Gastrocnemius medialis (tissue), 4 donors: ENCODE data around the gene DGKZ. TPM values are rescaled to one million over a fixed set of nuclear protein-coding genes. Genes with fewer than 3 reads are reported as not detected.

Experiments used
- ATAC-seq, 2 donors: fragments of 150-250 bp; one replicate each; pipeline ENCODE4 v1.9.1; 2016
- DNase-seq, 2 donors: peaks; one replicate each; pipeline ENCODE4 v3.0.0-alpha.2; 2019
- H3K27ac ChIP-seq, 4 donors: fragments of 200-600 bp; sonication (generic); 1 replicate in 1 of 4; 2 replicates in 3 of 4; pipeline ENCODE4 v1.5.1; 2016 to 2018; ENCODE audit warnings: mild to moderate bottlenecking in 2 of 4, moderate library complexity in 1 of 4
- H3K27me3 ChIP-seq, 3 donors: fragments of 200-600 bp; sonication (generic) in 2 of 3; 1 replicate in 1 of 3; 2 replicates in 2 of 3; pipeline versions ENCODE4 v1.5.1 to v1.6.0; 2016 to 2019; ENCODE audit warnings: mild to moderate bottlenecking in 1 of 3, moderate library complexity in 1 of 3
- H3K36me3 ChIP-seq, 2 donors: fragments of 200-600 bp; sonication (generic) in 1 of 2; one replicate each; pipeline ENCODE4 v1.5.1; 2017 to 2018
- H3K4me1 ChIP-seq, 2 donors: fragments of 200-600 bp; sonication (generic) in 1 of 2; one replicate each; pipeline ENCODE4 v1.5.1; 2016 to 2017; ENCODE audit warnings: mild to moderate bottlenecking in 2 of 2
- H3K4me3 ChIP-seq, 4 donors: fragments of 200-600 bp; sonication (generic) in 3 of 4; 1 replicate in 1 of 4; 2 replicates in 3 of 4; pipeline ENCODE4 v1.5.1; 2016 to 2019; ENCODE audit warnings: mild to moderate bottlenecking in 2 of 4
- H3K9me3 ChIP-seq, 3 donors: fragments of 200-600 bp; sonication (generic) in 2 of 3; 1 replicate in 1 of 3; 2 replicates in 2 of 3; pipeline ENCODE4 v1.5.1; 2016 to 2019
- CTCF ChIP-seq, 5 experiments: fragments of 450-650 bp in 3 of 5; fragments of 200-600 bp in 2 of 5; sonication (generic) in 2 of 5; IDR thresholded peaks in 4 of 5; conservative IDR thresholded peaks in 1 of 5; 1 replicate in 4 of 5; 2 replicates in 1 of 5; pipeline ENCODE4 v1.5.1; 2016 to 2019; ENCODE audit warnings: antibody characterized with exemption in 5 of 5, mild to moderate bottlenecking in 3 of 5, moderate library complexity in 3 of 5
- POLR2A ChIP-seq, 2 donors: fragments of 450-650 bp; IDR thresholded peaks; one replicate each; pipeline ENCODE4 v1.6.1; 2017; ENCODE audit warnings: antibody characterized with exemption in 2 of 2, mild to moderate bottlenecking in 2 of 2, moderate library complexity in 2 of 2
- in situ Hi-C, 4 donors: fragments of 200-750 bp; cut with MboI; loops; one replicate each; pipeline versions ENCODE4 v1.15.0 to v1.8.0; 2017; ENCODE audit warnings: low sequenced_read_pairs in 4 of 4
- intact Hi-C: fragments of 100-400 bp; cut with DNase I; formaldehyde crosslinking; loops from one replicate; pipeline ENCODE4 v1.15.1; 2023; ENCODE audit warnings: low total_unique reads
- total RNA-seq, 4 donors: library from RNA; depleted of rRNA; stranded (reverse); fragments of >200 nt; gene quantifications; one replicate each; pipeline versions ENCODE4 v1.1.0 to v1.2.3, GENCODE V29; 2016

DGKZ gene
- total RNA-seq, 4 donors from 2014 or later = 127 to 155 (median 131) TPM

GRCh38 chr11:46336563-46337180, 10.6 kb upstream of the DGKZ start:
- DNase-seq = no peak
- TF ChIP-seq CTCF (IDR thresholded peaks at IDR 0.05 in 4 of 5, conservative IDR thresholded peaks at IDR 0.05 in 1 of 5) (no peak), POLR2A (IDR thresholded peaks at IDR 0.05) (no peak)
- in situ Hi-C loops = no loop called here
- Histone ChIP-seq H3K4me1 (peaks cover 26 to 35% of the 10 kb centered on the region in 2 donors), H3K4me3 (no peak overlapping the region), H3K9me3 (no peaks in the 10 kb centered on the region), H3K27me3 (peaks cover 20 to 28% (median 23%) of the 10 kb centered on the region in 3 donors), H3K36me3 (no peaks in the 10 kb centered on the region), H3K27ac (no peak overlapping the region)
- ATAC-seq = no peak
- intact Hi-C loops = no loop called here

GRCh38 chr11:46337626-46338345, 9.5 kb upstream of the DGKZ start:
- no peak for TF ChIP-seq POLR2A (IDR thresholded peaks at IDR 0.05)
- H3K27me3 ChIP-seq = peaks cover 9 to 17% (median 17%) of the 10 kb centered on the region in 3 donors
- no peak for DNase-seq
- intact Hi-C loops = no loop called here
- no peak for ATAC-seq
- H3K4me3 ChIP-seq = no peak overlapping the region
- H3K9me3 ChIP-seq = no peaks in the 10 kb centered on the region
- peak overlapping the region in 3 of 4 donors; percentile 84 to 92 (median 90) for H3K27ac ChIP-seq
- in situ Hi-C loops = no loop called here
- no peaks in the 10 kb centered on the region for H3K36me3 ChIP-seq
- H3K4me1 ChIP-seq = peaks cover 26 to 40% of the 10 kb centered on the region in 2 donors

- H3K4me3 ChIP-seq = peak overlapping the region; percentile 41 to 59 (median 54)
- DNase-seq = no peak
- peak overlapping the region; percentile 84 to 92 (median 90) for H3K27ac ChIP-seq
- peak; percentile 17 to 24 for ATAC-seq
- H3K9me3 ChIP-seq = no peaks in the 10 kb centered on the region
- in situ Hi-C loops (no loop called here), intact Hi-C loops (no loop called here)
- peaks cover 26 to 33% of the 10 kb centered on the region in 2 donors for H3K4me1 ChIP-seq
- no peaks in the 10 kb centered on the region for H3K36me3 ChIP-seq
- H3K27me3 ChIP-seq = peaks cover 6 to 9% (median 9%) of the 10 kb centered on the region in 3 donors
- TF ChIP-seq POLR2A (IDR thresholded peaks at IDR 0.05) (no peak), CTCF (IDR thresholded peaks at IDR 0.05 in 4 of 5, conservative IDR thresholded peaks at IDR 0.05 in 1 of 5) (no peak)
Measured at GRCh38 chr11:46338636-46338987, 8.7 kb upstream of the DGKZ start.

GRCh38 chr11:46338988-46339666, 8.1 kb upstream of the DGKZ start:
- ATAC-seq (peak; percentile 79 to 86), DNase-seq (no peak)
- intact Hi-C loops = no loop called here

More at GRCh38 chr11:46338988-46339666, 8.1 kb upstream of the DGKZ start:
- TF ChIP-seq CTCF (IDR thresholded peaks at IDR 0.05 in 4 of 5, conservative IDR thresholded peaks at IDR 0.05 in 1 of 5) (no peak), POLR2A (IDR thresholded peaks at IDR 0.05) (peak in 1 of 2 donors; percentile 14)
- Histone ChIP-seq H3K36me3 (no peaks in the 10 kb centered on the region), H3K27ac (peak overlapping the region; percentile 84 to 92 (median 90)), H3K9me3 (no peaks in the 10 kb centered on the region), H3K4me3 (peak overlapping the region; percentile 41 to 59 (median 54)), H3K4me1 (peaks cover 26 to 33% of the 10 kb centered on the region in 2 donors), H3K27me3 (peaks cover under 1 to 4% (median 3%) of the 10 kb centered on the region in 3 donors)
- in situ Hi-C loops = no loop called here
